GM12878 (cell line): Measurements from ENCODE around the gene SAP130. TPM values are rescaled to one million over a fixed set of nuclear protein-coding genes. Genes with fewer than 3 reads are reported as not detected.

Experiments
- ATAC-seq: fragments of 200-7000 bp; cut with Tn5 transposase; 3 replicates; pipeline ENCODE4 v1.9.1; 2020; ENCODE audit warnings: mild to moderate bottlenecking, moderate library complexity
- BruUV-seq: library from RNA; stranded (reverse); fragments of 400-500 nt; replicated peaks from 2 replicates; lab custom pipeline; 2021; lab: Mats Ljungman, UMichigan
- CTCF ChIA-PET: fragments of 300-600 bp; sonication (Branson Sonifier 250); formaldehyde crosslinking; extraction: SDS; loops from one replicate; lab custom pipeline; 2021; ENCODE audit warnings: inconsistent platforms; lab: Yijun Ruan, JAX
- POLR2A ChIA-PET: fragments of 350-600 bp; formaldehyde crosslinking; extraction: SDS; loops from one replicate; lab custom pipeline; 2021; ENCODE audit warnings: inconsistent platforms; lab: Charles Lee
- RAD21 ChIA-PET: fragments of 300-600 bp; sonication (Branson Sonifier 250); formaldehyde crosslinking; loops from one replicate; lab custom pipeline; 2023; ENCODE audit warnings: antibody characterized with exemption; ENCODE audit not compliant: unreplicated experiment; lab: Charles Lee
- SMC1A ChIA-PET: fragments of 300-600 bp; sonication (Branson Sonifier 250); formaldehyde crosslinking; loops from one replicate; lab custom pipeline; 2023; ENCODE audit not compliant: unreplicated experiment, uncharacterized antibody; lab: Charles Lee
- DNase-seq: peaks from one replicate; pipeline ENCODE4 v3.0.0-alpha.2; 2011; ENCODE audit warnings: low read depth, low spot score
- FAIRE-seq: peaks from 3 replicates; lab custom pipeline; 2011; peaks lifted over from hg19 to GRCh38; lab: Jason Lieb, UNC
- H2AFZ ChIP-seq: 2 replicates; pipeline ENCODE4 v1.6.0; 2011; ENCODE audit warnings: low read depth, low read length, control low read depth; ENCODE audit not compliant: control insufficient read depth
- H3K27ac ChIP-seq: 2 replicates; pipeline ENCODE4 v1.5.1; 2011; ENCODE audit warnings: control low read depth; ENCODE audit not compliant: control insufficient read depth, insufficient read depth
- H3K27me3 ChIP-seq, 2 experiments: replicated peaks in 1 of 2; 2 replicates each; pipeline versions ENCODE4 v1.6.0 to v1.6.1; 2011; ENCODE audit warnings: low read length in 1 of 2; ENCODE audit not compliant: control insufficient read depth in 2 of 2, insufficient read depth in 2 of 2
- H3K36me3 ChIP-seq, 2 experiments: 2 replicates each; pipeline ENCODE4 v1.5.1; 2011; ENCODE audit warnings: low read length in 1 of 2; ENCODE audit not compliant: control insufficient read depth in 2 of 2, insufficient read depth in 2 of 2
- H3K4me1 ChIP-seq: 2 replicates; pipeline ENCODE4 v1.6.1; 2011; ENCODE audit warnings: mild to moderate bottlenecking, low read length, moderate library complexity, mixed read lengths; ENCODE audit not compliant: control insufficient read depth, insufficient read depth
- H3K4me2 ChIP-seq: 2 replicates; pipeline ENCODE4 v1.6.0; 2011; ENCODE audit warnings: control low read depth; ENCODE audit not compliant: control insufficient read depth, insufficient read depth
- H3K4me3 ChIP-seq: fragments of 200-600 bp; sonication (generic); 2 replicates; pipeline ENCODE4 v1.5.1; 2016
- H3K79me2 ChIP-seq: 2 replicates; pipeline ENCODE4 v1.6.0; 2011; ENCODE audit warnings: low read length; ENCODE audit not compliant: control insufficient read depth, insufficient read depth
- H3K9ac ChIP-seq: 2 replicates; pipeline ENCODE4 v1.8.0; 2011; ENCODE audit warnings: low read length, control low read depth, mixed read lengths; ENCODE audit not compliant: control insufficient read depth, insufficient read depth
- H3K9me3 ChIP-seq: replicated peaks from 3 replicates; pipeline ENCODE4 v1.5.1; 2011; ENCODE audit warnings: mild to moderate bottlenecking, low read length; ENCODE audit not compliant: control insufficient read depth, insufficient read depth
- H4K20me1 ChIP-seq: 2 replicates; pipeline ENCODE4 v1.6.0; 2011; ENCODE audit not compliant: control insufficient read depth, insufficient read depth
- CUX1 ChIP-seq: IDR thresholded peaks from 2 replicates; pipeline ENCODE4 v1.6.1; 2012; ENCODE audit warnings: improper control_type of control experiment, low read depth, low read length; ENCODE audit not compliant: insufficient replicate concordance
- DPF2 ChIP-seq: fragments of 450-650 bp; IDR thresholded peaks from 2 replicates; pipeline ENCODE4 v1.6.1; 2017; ENCODE audit warnings: mild to moderate bottlenecking
- HDGF ChIP-seq: fragments of 450-650 bp; IDR thresholded peaks from 2 replicates; pipeline ENCODE4 v1.6.1; 2016; ENCODE audit warnings: antibody characterized with exemption
- MTA2 ChIP-seq: fragments of 450-650 bp; IDR thresholded peaks from 2 replicates; pipeline ENCODE4 v1.6.1; 2016; ENCODE audit warnings: low read depth, mild to moderate bottlenecking, moderate library complexity
- NRF1 ChIP-seq: conservative IDR thresholded peaks from 2 replicates; pipeline ENCODE4 v1.6.1; 2011; ENCODE audit warnings: mild to moderate bottlenecking, low read depth, low read length, improper control_type of control experiment
- PAX5 ChIP-seq: IDR thresholded peaks from 2 replicates; pipeline ENCODE4 v1.6.1; 2011; ENCODE audit warnings: low read depth, low read length, borderline replicate concordance
- POLR2A ChIP-seq: IDR thresholded peaks from 2 replicates; pipeline ENCODE4 v1.6.1; 2011; ENCODE audit warnings: low read depth, mild to moderate bottlenecking, low read length
- ZBTB11 ChIP-seq: fragments of 450-650 bp; formaldehyde crosslinking; IDR thresholded peaks from 2 replicates; pipeline ENCODE4 v1.5.0; 2022; ENCODE audit warnings: mild to moderate bottlenecking, missing genetic modification characterization
- WGBS: methylation state at CpG from one replicate; pipeline ENCODE4 v1.1.6; 2016; ENCODE audit warnings: low lambda C conversion rate; ENCODE audit not compliant: insufficient replicate concordance, insufficient coverage; ENCODE audit errors: missing lambda C conversion rate; 5-methylcytosine and 5-hydroxymethylcytosine counted together
- in situ Hi-C: fragments of 300-500 bp; cut with MboI; formaldehyde crosslinking; loops from 9 replicates; pipeline ENCODE4 v1.14.3; 2018; ENCODE audit warnings: mixed read lengths
- intact Hi-C: fragments of 100-400 bp; cut with micrococcal nuclease; formaldehyde crosslinking; loops from one replicate; pipeline ENCODE4 v1.14.2; 2022; ENCODE audit not compliant: unreplicated experiment
- polyA plus RNA-seq, 11 experiments: library from polyadenylated mRNA; depleted of rRNA in 4 of 11; unstranded in 6 of 11; stranded (reverse) in 5 of 11; fragments of >200 nt; fragmentation: Nextera tagmentation in 4 of 11; fragmentation: Illumina TruSeq in 1 of 11; extraction: Ambion mirVana in 4 of 11; extraction: Trizol in 1 of 11; gene quantifications; 1 replicate in 1 of 11; 2 replicates in 10 of 11; pipeline versions ENCODE4 v1.2.1 to v1.2.3, GENCODE V29; 2011 to 2016; ENCODE audit warnings: inconsistent platforms in 2 of 11, missing spikeins in 2 of 11, low read depth in 1 of 11
- total RNA-seq, 4 experiments: library from RNA; depleted of rRNA in 3 of 4; stranded (reverse); fragments of >200 nt in 3 of 4; fragmentation: Illumina TruSeq in 1 of 4; extraction: Trizol in 1 of 4; gene quantifications; 2 replicates each; pipeline versions ENCODE4 v1.2.1 to v1.2.3, GENCODE V29; 2013 to 2021
- TF ChIP-seq, protein P1 (sequence below): fragments of 450-650 bp; IDR thresholded peaks from 2 replicates; pipeline ENCODE4 v1.6.1; 2017; ENCODE audit warnings: borderline replicate concordance
- TF ChIP-seq, protein P2 (sequence below): fragments of 450-650 bp; conservative IDR thresholded peaks from 2 replicates; pipeline ENCODE4 v1.6.1; 2017; ENCODE audit warnings: mild to moderate bottlenecking, moderate library complexity

Gene SAP130
- total and polyA plus RNA-seq, 10 of the 15 experiments (the other 5 are each of a cell fraction or from before 2014, with no cell fraction given): 5.0 to 26.2 (median 9.9) TPM

GRCh38 chr2:127953849-127954248 lies 74.0 kb downstream of the SAP130 start:
- H4K20me1 ChIP-seq: no peaks in the 10 kb centered on the region
- DNase-seq (no peak), ATAC-seq (no peak), FAIRE-seq (no peak)
- intact Hi-C loops (no loop called here), in situ Hi-C loops (no loop called here)
- peaks cover 8 to 26% of the 10 kb centered on the region in 2 experiments for H3K36me3 ChIP-seq
- ChIA-PET POLR2A (no interaction called here), SMC1A (no interaction called here), CTCF (no interaction called here), RAD21 (no interaction called here)
- no peak overlapping the region for H3K4me2 ChIP-seq
- no peak overlapping the region for H3K4me3 ChIP-seq
- no peaks in the 10 kb centered on the region for H3K79me2 ChIP-seq
- no peaks in the 10 kb centered on the region for H3K27me3 ChIP-seq
- WGBS: 93% methylated on average over 2 of the region's 2 CpGs
- BruUV-seq: no TSS peak
- H3K9ac ChIP-seq: no peak overlapping the region
- H2AFZ ChIP-seq: no peak overlapping the region
- no peaks in the 10 kb centered on the region for H3K9me3 ChIP-seq
- 0 out of 2 replicates have a peak, but pooled peaks cover 4% of the 10 kb centered on the region for H3K4me1 ChIP-seq
- no peak overlapping the region for H3K27ac ChIP-seq
- TF ChIP-seq DPF2 (no peak), CUX1 (no peak), PAX5 (no peak), MTA2 (no peak), POLR2A (no peak), ZBTB11 (no peak), NRF1 (no peak), HDGF (no peak)
- TF ChIP-seq, protein P1, sequence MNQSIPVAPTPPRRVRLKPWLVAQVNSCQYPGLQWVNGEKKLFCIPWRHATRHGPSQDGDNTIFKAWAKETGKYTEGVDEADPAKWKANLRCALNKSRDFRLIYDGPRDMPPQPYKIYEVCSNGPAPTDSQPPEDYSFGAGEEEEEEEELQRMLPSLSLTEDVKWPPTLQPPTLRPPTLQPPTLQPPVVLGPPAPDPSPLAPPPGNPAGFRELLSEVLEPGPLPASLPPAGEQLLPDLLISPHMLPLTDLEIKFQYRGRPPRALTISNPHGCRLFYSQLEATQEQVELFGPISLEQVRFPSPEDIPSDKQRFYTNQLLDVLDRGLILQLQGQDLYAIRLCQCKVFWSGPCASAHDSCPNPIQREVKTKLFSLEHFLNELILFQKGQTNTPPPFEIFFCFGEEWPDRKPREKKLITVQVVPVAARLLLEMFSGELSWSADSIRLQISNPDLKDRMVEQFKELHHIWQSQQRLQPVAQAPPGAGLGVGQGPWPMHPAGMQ: no peak
- TF ChIP-seq, protein P2, sequence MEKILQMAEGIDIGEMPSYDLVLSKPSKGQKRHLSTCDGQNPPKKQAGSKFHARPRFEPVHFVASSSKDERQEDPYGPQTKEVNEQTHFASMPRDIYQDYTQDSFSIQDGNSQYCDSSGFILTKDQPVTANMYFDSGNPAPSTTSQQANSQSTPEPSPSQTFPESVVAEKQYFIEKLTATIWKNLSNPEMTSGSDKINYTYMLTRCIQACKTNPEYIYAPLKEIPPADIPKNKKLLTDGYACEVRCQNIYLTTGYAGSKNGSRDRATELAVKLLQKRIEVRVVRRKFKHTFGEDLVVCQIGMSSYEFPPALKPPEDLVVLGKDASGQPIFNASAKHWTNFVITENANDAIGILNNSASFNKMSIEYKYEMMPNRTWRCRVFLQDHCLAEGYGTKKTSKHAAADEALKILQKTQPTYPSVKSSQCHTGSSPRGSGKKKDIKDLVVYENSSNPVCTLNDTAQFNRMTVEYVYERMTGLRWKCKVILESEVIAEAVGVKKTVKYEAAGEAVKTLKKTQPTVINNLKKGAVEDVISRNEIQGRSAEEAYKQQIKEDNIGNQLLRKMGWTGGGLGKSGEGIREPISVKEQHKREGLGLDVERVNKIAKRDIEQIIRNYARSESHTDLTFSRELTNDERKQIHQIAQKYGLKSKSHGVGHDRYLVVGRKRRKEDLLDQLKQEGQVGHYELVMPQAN: no peak
